Ammon's horn (tissue), 1 donor: ENCODE measurements around the gene DCT.
A peak's percentile ranks its signal among the peaks of the same experiment; 100 is the strongest.

Experiments used
- DNase-seq: peaks from one replicate; pipeline ENCODE4 v3.0.0-alpha.2; 2016; ENCODE audit warnings: low spot score

Gene DCT

DNA sequence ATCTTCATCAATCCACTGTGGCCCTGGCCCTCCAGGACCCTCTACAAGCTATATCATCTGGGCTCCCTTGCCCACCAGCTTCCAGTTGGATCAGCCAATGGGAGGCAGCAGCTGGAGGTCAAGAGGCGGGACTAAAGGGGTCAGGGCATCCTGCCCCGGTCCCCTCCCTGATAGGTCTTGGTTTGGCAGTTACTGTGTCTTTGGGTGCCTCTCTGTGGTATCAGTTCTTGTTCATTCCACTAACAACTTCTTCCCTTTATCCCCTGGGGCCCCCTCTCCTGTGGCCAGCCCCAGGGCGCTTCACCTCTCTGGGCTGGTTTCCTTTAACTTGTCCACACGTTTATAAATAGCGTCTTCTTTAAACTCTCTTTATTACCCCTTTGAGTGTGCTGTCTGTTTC, 83.6 kb downstream of the DCT start:
- DNase-seq: no peak

DNA sequence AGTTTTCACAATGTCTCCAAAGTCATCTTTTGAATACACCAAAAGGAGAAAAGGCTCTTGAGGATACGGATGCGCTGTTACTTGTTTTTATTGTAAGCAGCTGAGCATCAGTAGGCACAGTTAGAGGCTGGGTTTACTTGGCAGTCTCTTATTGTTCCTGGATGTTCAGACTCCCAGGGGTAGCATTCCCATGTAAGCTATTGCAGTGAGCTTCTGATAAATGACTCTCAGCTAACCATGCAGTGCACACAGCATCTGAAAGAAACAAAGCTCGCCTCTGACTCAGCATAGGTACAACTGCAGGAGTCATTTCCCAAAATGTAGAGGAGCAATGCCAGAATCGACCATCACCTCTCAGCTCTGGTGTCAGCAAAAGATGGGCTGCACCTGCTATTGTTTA, 84.8 kb downstream of the DCT start:
- peak; percentile 6 for DNase-seq

DNA sequence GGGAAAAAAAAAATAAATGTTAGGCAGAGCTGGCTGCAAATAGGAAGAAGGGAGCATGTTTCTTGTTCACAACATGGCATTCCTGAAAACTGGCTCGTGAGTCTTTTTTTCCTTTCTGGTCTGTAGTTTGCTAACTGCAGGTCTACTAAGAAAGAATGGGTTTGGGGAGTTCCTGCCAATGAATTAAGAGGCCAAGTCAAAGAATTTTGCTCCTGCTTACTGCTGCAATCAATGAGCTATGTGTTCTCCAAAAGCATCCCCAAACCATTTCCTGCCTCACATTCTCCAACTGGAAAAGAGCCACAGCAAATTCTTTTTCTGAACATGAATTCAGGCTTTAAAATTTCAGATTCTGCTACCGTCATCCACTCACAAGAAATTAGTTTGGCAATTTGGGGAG, 88.6 kb downstream of the DCT start:
- DNase-seq: no peak

DNA sequence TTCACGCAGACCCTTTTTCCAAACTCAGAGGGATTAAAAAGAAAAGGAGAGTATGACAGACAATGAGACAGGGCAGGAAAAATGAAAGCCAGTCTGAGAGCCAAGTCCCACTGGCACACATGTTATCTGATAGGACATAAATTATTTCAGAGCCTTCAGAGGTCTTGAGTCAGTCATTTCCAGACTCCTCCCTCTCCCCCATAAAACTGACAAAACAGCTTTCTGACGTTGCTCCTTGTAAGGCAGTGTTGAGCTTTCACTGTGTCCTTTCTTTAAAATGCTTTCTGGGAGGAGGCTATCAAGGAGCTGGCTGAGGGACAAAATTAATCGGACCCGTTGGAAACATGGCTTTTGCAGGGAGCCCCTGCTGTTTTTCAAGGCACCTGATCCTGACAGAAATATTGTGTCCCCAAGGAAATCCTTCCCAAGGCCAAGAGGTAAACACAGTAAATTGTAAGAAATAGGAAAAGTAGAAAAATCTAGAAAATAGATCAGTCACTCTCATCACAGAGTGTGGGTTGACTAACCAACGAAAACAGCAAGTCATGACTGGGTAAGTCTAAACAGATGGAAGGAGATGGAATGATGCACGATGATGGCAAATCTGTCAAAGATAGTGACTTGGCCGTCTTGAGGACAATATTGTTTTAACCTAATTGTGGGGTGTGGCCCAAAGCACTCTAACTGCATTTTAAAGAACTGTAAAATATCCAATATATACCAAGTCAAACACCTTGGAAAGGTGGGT, 89.7 kb downstream of the DCT start:
- DNase-seq: no peak

DNA sequence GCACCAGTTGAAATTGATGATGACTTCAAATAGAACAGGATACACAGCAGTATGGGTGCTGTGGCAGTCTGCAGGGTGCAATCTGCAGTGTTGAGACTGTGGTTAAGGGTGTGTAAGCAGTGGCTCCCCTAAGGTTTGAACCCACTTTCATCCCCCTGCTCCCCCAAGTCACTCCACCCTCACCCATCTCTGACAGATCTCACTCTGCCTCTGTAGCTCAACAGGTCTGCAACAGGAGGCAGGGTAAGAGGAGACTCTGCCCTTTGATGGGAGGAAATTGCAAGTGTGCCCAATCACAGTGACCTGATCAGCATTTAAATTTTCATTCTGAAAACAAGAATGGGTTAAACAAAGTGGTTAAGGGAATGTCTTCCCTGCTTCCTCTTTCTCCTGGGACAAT, 92.4 kb downstream of the DCT start:
- DNase-seq: no peak
